Fibroblast of the aortic adventitia (primary cell): ENCODE measurements around the gene LHFPL2. TPM values are rescaled to one million over a fixed set of nuclear protein-coding genes. Genes with fewer than 3 reads are reported as not detected.

ENCODE experiments used
- DNase-seq: peaks from one replicate; pipeline ENCODE4 v3.0.0-alpha.2; 2010; ENCODE audit warnings: low read depth
- H3K4me3 ChIP-seq: 2 replicates; pipeline ENCODE4 v1.5.1; 2011; ENCODE audit warnings: low read depth, mild to moderate bottlenecking, control low read depth, low read length, moderate library complexity
- total RNA-seq: library from RNA; depleted of rRNA; stranded (reverse); fragments of >200 nt; gene quantifications from 2 replicates; pipeline ENCODE4 v1.2.3, GENCODE V29; 2012; ENCODE audit warnings: low replicate concordance
- TF ChIP-seq, protein P1 (sequence below): IDR thresholded peaks from 2 replicates; pipeline ENCODE4 v1.5.1; 2011; ENCODE audit warnings: mild to moderate bottlenecking, low read length, control low read depth, inconsistent platforms; ENCODE audit not compliant: insufficient read depth

LHFPL2 gene
- total RNA-seq, 1 donor, result 81.2 TPM

DNA sequence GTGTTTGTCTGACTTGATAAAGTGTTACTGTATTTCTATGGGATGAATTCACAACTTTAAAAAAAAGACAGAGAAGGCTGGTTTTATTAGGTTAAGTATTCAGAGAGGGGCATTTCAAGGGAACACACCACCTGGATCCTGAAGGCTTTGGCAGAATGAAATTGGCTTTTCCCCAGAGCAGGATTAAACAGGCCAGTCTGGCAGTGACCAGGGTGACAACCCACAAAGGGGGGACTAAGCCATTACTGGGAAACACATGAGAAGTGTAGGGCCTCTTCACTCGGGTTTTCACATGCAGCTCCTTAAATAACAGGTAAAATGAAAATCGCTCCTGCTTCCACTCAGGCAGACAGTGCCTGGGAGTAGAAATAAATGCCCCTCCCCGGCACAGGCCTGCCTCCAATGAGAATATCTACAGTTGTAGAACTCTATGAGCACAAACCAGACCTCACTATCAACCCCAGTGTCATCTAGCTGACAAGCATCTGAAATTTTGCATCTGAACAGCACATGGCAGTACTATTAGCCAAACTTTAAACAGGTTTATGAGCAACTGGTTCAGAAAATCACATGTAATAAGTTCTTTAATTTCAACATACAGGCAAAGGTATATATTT lies 85.8 kb downstream of the LHFPL2 start:
- no peak for DNase-seq
- TF ChIP-seq, protein P1, sequence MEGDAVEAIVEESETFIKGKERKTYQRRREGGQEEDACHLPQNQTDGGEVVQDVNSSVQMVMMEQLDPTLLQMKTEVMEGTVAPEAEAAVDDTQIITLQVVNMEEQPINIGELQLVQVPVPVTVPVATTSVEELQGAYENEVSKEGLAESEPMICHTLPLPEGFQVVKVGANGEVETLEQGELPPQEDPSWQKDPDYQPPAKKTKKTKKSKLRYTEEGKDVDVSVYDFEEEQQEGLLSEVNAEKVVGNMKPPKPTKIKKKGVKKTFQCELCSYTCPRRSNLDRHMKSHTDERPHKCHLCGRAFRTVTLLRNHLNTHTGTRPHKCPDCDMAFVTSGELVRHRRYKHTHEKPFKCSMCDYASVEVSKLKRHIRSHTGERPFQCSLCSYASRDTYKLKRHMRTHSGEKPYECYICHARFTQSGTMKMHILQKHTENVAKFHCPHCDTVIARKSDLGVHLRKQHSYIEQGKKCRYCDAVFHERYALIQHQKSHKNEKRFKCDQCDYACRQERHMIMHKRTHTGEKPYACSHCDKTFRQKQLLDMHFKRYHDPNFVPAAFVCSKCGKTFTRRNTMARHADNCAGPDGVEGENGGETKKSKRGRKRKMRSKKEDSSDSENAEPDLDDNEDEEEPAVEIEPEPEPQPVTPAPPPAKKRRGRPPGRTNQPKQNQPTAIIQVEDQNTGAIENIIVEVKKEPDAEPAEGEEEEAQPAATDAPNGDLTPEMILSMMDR, result no peak
- no peak overlapping the region for H3K4me3 ChIP-seq

DNA sequence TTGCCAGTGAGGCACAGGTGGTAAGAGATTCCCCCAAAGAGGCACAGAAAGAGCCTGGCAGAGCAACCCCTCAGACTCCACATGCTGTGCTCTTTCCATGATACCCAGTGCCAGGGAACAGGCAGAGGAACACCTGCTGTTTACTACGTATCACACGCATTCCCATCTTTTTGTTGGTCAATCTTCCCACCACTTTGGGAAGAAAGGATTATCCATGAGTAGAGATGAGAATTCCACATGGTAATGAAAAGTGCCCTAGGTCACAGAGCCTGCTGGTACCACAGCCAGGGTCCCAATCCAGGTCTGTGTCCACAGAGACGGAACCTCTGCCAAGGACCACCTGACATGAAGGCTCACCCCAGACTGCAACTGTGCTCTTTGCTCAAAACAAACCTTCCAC lies 86.6 kb downstream of the LHFPL2 start:
- TF ChIP-seq, protein P1, result no peak
- DNase-seq, result no peak
- H3K4me3 ChIP-seq, result no peak overlapping the region

DNA sequence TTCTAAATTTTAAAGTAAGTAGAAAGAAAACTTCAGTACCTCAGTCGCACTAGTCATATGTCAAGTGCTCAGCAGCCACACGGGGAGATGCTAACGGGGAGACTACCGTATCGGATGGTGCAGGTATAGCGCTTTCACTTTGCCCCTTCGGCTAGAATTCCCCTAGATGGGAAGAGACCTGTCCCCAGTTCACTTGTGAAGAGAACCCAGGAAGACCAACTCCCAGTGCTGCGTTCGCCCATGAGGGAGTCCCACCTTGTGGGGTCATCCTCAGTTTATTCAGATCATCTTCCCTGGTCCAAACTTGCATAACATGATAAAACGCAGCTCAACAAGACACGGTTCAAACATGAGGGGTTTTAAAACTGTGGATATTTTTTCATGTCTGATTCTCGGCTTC lies 87.3 kb downstream of the LHFPL2 start:
- TF ChIP-seq, protein P1, result no peak
- H3K4me3 ChIP-seq, result no peak overlapping the region
- DNase-seq, result no peak

DNA sequence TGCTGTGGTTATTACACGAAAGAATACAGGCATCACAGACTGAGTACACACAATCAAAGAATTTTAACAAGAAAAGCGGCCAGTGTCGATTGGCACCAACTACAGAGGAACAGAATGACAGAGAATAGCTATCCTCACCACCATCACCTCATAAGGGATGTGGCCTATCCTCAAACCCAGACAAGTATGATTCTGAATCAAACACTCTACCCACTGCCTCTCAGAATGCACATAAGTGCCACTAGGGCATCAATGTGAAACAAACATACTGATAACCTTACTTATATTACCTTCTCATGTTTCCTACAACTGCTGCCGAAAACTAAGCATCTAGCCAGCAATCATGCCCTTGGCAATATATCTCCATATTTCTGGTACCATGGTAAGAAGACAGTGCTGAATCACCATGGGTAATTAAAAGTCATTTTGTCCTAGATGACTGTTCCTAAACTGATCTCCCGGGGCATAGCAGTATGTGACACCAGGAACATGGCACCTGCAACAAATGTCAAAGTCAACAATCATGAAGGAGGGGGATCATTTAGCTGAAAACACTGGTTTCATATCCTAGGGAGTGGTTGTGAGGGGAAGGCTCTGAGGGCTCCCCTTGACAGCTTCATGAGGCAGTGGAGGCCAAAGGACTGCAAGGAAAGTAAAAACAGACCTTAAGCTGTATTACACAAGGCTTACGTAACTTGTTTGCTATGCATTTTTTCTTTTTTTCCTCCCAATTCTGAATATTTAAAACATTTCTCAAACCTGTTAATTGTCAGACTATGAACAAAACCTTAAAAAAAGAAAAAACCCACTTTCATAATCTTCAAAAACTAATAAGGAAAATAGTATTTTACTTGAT lies 88.3 kb downstream of the LHFPL2 start:
- no peak overlapping the region for H3K4me3 ChIP-seq
- no peak for DNase-seq
- TF ChIP-seq, protein P1, result no peak

DNA sequence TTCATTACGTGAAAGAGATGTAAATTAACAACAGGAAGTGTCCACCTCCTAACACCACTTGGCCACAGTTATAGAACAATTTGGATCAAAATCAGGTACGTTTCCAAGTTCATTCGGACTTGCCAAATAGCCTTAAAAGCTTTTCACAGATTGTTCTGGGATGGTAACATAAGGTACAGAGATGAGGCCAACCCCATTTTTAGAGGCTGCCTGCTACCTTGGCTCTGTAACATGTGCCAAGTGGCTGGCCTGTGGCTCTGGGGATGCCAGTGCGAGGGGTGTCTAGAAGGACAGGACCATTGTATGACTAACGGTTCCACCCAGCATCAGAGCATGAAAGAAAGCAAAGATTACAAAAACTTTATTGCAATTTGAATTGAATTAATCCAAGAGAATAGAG lies 91.0 kb downstream of the LHFPL2 start:
- H3K4me3 ChIP-seq, result no peak overlapping the region
- TF ChIP-seq, protein P1, result no peak
- DNase-seq, result no peak

DNA sequence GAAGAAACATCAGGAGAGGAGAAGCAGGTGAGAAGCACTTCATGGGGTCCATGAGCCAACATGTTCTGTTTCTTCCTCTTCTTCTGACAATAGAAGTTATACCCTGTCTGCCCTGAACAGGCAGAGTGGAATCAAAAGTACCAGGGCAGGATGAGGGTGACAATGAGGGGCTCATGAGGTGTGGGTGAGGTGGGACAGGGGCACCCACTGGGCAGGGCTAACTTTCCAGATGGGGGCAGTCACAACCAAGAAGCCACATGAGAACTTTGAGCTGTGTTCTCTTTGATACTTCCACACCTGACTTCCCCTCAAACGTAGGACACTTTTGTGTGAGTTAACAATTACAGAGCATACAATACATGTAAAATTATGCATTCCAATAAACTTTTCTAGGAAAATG lies 92.7 kb downstream of the LHFPL2 start:
- TF ChIP-seq, protein P1, result no peak
- H3K4me3 ChIP-seq, result no peak overlapping the region
- no peak for DNase-seq

DNA sequence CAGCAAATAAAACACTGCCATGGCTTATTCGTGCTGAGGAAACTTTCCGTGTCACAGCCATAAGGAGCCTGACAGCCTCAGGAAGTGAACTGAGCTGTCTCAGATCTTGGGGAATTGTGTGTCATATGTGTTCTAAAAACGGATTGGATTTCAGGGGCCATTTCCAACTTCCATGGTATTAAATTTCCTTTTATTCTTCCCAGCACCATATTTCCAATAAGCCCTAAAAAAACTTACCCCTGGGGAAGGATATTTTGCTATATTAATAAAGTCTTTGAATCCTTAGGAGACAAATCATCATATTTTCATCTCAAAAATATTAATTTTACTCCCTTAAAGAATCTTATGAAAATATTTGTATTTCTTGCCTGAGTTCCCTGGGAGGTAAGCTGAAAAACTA lies 93.9 kb downstream of the LHFPL2 start:
- no peak for DNase-seq
- TF ChIP-seq, protein P1, result no peak
- no peak overlapping the region for H3K4me3 ChIP-seq
